Natural killer cell treated with Interleukin-12 subunit alpha and Interleukin-12 subunit beta and Interleukin-15 and Interleukin-18, amount 100 ng/mL, for 72 hours (primary cell): Measurements from ENCODE around the gene DMKN. TPM values are rescaled to one million over a fixed set of nuclear protein-coding genes. Genes with fewer than 3 reads are reported as not detected.

Experiments used
- ATAC-seq, 2 donors: fragments of 150-1000 bp; cut with Tn5 transposase in 1 of 2; sonication (Bioruptor Pico), chemical (Tn5 transposase) in 1 of 2; 2 replicates each; pipeline ENCODE4 v1.10.0; 2021
- DNase-seq: peaks from one replicate; pipeline ENCODE4 v3.0.0; 2022; ENCODE audit warnings: low spot score
- H3K27ac Mint-ChIP-seq, 2 donors: 1 replicate in 1 of 2; 2 replicates in 1 of 2; pipeline ENCODE4 v1.8.0; 2022; ENCODE audit warnings: mixed read lengths in 2 of 2, mild to moderate bottlenecking in 1 of 2, moderate library complexity in 1 of 2
- H3K27me3 Mint-ChIP-seq, 2 donors: 1 replicate in 1 of 2; 2 replicates in 1 of 2; pipeline ENCODE4 v1.8.0; 2022; ENCODE audit warnings: mixed read lengths in 2 of 2
- H3K36me3 Mint-ChIP-seq: one replicate; pipeline ENCODE4 v1.8.0; 2022; ENCODE audit warnings: mixed read lengths
- H3K4me1 Mint-ChIP-seq, 2 donors: 1 replicate in 1 of 2; 2 replicates in 1 of 2; pipeline ENCODE4 v1.8.0; 2022; ENCODE audit warnings: low read depth in 2 of 2, mixed read lengths in 2 of 2, mild to moderate bottlenecking in 1 of 2
- H3K4me3 Mint-ChIP-seq: one replicate; pipeline ENCODE4 v1.8.0; 2022; ENCODE audit warnings: mixed read lengths
- H3K9me3 Mint-ChIP-seq: 2 replicates; pipeline ENCODE4 v1.8.0; 2022; ENCODE audit warnings: mixed read lengths
- total RNA-seq, 2 donors: library from RNA; stranded (reverse); gene quantifications; one replicate each; pipeline ENCODE4 v1.2.3, GENCODE V29; 2022

Gene DMKN
- total RNA-seq, 2 donors from 2014 or later, result 1.8 TPM; not detected in 1

DNA sequence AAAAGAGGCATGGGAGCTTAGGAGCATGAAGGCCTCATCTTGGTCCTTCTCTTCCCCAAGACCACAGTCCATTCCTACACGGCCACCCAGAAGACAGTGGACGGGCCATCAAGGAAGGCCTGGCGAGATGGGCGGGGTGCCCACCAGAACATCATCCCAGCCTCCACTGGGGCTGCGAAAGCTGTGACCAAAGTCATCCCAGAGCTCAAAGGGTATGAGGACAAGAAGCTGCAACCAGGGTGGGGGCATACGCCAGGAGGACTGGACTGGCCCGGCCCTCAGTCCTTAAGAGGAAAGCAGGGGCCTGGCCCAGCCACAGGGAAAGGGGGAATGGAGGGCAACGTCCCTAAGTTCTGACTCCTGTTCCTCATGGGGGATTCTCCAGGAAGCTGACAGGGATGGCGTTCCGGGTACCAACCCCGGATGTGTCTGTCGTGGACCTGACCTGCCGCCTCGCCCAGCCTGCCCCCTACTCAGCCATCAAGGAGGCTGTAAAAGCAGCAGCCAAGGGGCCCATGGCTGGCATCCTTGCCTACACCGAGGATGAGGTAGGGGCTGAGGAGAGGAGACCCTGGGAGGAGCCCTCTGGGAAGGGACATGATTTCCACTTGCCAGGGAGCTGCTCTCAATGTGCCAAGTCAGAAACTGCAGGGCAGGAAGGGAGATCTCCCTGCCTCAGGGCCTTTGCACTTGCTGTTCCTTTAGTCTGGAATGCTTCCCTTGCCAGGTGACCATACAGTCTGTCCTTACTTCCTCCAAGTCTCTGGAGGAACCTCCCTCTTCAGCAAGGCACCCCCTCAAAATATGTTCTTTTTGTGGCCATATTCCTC is 30.0 kb upstream of the DMKN start:
- no peak for ATAC-seq
- Mint-ChIP-seq H3K4me3 (no peak overlapping the region), H3K4me1 (peaks cover 20 to 23% of the 10 kb centered on the region in 2 donors), H3K27ac (no peak overlapping the region), H3K9me3 (no peaks in the 10 kb centered on the region), H3K27me3 (no peaks in the 10 kb centered on the region), H3K36me3 (no peaks in the 10 kb centered on the region)
- no peak for DNase-seq

- H3K27me3 Mint-ChIP-seq, result no peaks in the 10 kb centered on the region
- no peak overlapping the region for H3K4me3 Mint-ChIP-seq
- no peaks in the 10 kb centered on the region for H3K9me3 Mint-ChIP-seq
Measured at GRCh38 chr19:35542209-35542608, 28.8 kb upstream of the DMKN start.

GRCh38 chr19:35540356-35540927 is 27.0 kb upstream of the DMKN start:
- Mint-ChIP-seq H3K27me3 (no peaks in the 10 kb centered on the region), H3K36me3 (no peaks in the 10 kb centered on the region), H3K4me1 (peaks cover 12 to 19% of the 10 kb centered on the region in 2 donors), H3K27ac (no peak overlapping the region), H3K4me3 (no peak overlapping the region), H3K9me3 (no peaks in the 10 kb centered on the region)
- DNase-seq (no peak), ATAC-seq (no peak)

More at GRCh38 chr19:35542209-35542608, 28.8 kb upstream of the DMKN start:
- H3K4me1 Mint-ChIP-seq, result peaks cover 20 to 22% of the 10 kb centered on the region in 2 donors
- H3K36me3 Mint-ChIP-seq, result no peaks in the 10 kb centered on the region
- no peak overlapping the region for H3K27ac Mint-ChIP-seq
- ATAC-seq (no peak), DNase-seq (no peak)

DNA sequence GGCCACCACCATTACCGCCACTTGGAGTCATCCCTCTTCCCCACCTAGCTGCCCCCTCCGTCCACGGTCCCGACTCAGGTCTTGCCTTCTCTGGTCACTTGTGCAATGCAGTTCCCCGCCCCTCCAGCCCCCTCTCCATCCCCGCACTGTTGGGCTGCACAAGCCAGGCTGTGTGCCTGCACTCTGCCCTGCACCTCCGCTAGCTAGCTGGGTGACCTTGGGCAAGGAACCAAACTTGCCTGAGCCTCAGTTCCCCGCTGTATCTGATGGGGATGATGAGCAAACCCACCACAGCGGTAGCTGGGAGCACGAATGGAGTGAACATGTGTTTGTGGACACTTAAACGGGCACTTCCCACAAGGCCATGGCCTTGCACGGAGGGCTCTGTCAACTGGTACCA is 26.4 kb upstream of the DMKN start:
- DNase-seq, result no peak
- H3K9me3 Mint-ChIP-seq, result no peaks in the 10 kb centered on the region
- ATAC-seq, result no peak
- H3K27me3 Mint-ChIP-seq, result no peaks in the 10 kb centered on the region
- no peak overlapping the region for H3K27ac Mint-ChIP-seq
- H3K4me3 Mint-ChIP-seq, result no peak overlapping the region
- H3K4me1 Mint-ChIP-seq, result peaks cover 11 to 18% of the 10 kb centered on the region in 2 donors
- no peaks in the 10 kb centered on the region for H3K36me3 Mint-ChIP-seq

DNA sequence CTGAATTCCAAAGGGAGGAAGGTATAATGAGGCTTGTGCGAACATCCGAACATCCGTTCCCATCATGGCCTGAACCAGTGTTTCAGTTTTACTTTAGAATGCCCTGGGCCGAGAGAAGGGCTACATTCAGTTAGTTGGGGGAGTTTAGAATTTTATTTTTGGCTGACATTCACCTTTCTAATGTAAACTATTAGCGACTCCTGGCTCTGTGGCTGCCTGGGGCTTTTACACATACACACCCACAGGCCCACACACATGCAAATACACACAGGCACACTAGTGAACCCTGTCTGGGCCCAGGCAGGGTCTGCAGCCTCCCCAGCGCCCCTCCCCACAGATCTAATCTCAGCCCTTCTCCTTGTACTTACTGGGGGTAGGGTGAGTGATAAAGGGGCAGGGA is 25.9 kb upstream of the DMKN start:
- no peak for ATAC-seq
- H3K4me3 Mint-ChIP-seq, result no peak overlapping the region
- DNase-seq, result no peak
- H3K27me3 Mint-ChIP-seq, result no peaks in the 10 kb centered on the region
- peaks cover 5 to 12% of the 10 kb centered on the region in 2 donors for H3K4me1 Mint-ChIP-seq
- no peaks in the 10 kb centered on the region for H3K36me3 Mint-ChIP-seq
- H3K9me3 Mint-ChIP-seq, result no peaks in the 10 kb centered on the region
- no peak overlapping the region for H3K27ac Mint-ChIP-seq

- H3K4me3 Mint-ChIP-seq, result no peak overlapping the region
- H3K27me3 Mint-ChIP-seq, result peaks cover 11 to 17% of the 10 kb centered on the region in 2 donors
- DNase-seq (no peak), ATAC-seq (no peak)
- no peaks in the 10 kb centered on the region for H3K9me3 Mint-ChIP-seq
- no peaks in the 10 kb centered on the region for H3K36me3 Mint-ChIP-seq
- no peak overlapping the region for H3K27ac Mint-ChIP-seq
- H3K4me1 Mint-ChIP-seq, result peaks cover 13 to 18% of the 10 kb centered on the region in 2 donors
Measured at GRCh38 chr19:35534803-35535480, 21.5 kb upstream of the DMKN start.

GRCh38 chr19:35533822-35534392 is 20.5 kb upstream of the DMKN start:
- ATAC-seq (peak; percentile 64 to 75), DNase-seq (no peak)
- Mint-ChIP-seq H3K27me3 (peaks cover 13 to 21% of the 10 kb centered on the region in 2 donors), H3K4me1 (peaks cover 13 to 18% of the 10 kb centered on the region in 2 donors), H3K4me3 (peak overlapping the region; percentile 27), H3K9me3 (no peaks in the 10 kb centered on the region), H3K36me3 (no peaks in the 10 kb centered on the region), H3K27ac (no peak overlapping the region)

DNA sequence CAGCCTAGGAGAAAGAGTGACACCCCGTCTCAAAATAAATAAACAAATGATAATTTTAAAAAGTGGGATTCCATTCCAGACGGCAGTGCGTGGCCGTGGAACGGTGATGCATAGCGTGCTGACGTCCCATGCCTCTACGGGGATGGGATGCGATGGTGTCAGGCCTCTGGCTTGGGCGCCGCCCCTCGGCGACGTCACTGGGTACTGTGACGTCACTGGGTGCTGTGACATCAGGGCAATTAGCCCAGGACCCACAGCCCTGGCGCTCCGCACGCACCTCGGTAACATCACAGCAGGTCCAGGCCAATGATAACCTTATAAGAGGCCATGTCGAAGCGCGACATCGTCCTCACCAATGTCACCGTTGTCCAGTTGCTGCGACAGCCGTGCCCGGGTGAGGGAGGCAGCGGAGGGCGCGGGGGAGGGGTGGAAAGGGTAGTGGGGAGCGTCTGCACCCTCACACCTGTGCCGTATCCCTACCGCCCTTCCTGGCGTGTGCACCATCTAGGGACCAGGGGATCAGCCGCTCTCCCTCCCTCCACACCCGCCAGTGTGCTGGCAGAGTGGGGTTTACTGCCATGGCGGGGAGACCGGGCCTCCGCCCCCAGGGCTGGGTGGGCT is 19.9 kb upstream of the DMKN start, which contains the start of gene GAPDHS:
Gene GAPDHS (plus strand): TSS at position 256 of the 621 bp plus-strand sequence. CDS start 72 bp downstream, at position 328.
- peaks cover 13 to 18% of the 10 kb centered on the region in 2 donors for H3K4me1 Mint-ChIP-seq
- peaks cover 18 to 27% of the 10 kb centered on the region in 2 donors for H3K27me3 Mint-ChIP-seq
- H3K4me3 Mint-ChIP-seq, result peak within 1 kb of the TSS; percentile 27
- ATAC-seq (peak in 1 of 2 donors; percentile 13), DNase-seq (no peak)
- no peaks in the 10 kb centered on the region for H3K36me3 Mint-ChIP-seq
- H3K9me3 Mint-ChIP-seq, result no peaks in the 10 kb centered on the region
- no peak within 1 kb of the TSS for H3K27ac Mint-ChIP-seq

DNA sequence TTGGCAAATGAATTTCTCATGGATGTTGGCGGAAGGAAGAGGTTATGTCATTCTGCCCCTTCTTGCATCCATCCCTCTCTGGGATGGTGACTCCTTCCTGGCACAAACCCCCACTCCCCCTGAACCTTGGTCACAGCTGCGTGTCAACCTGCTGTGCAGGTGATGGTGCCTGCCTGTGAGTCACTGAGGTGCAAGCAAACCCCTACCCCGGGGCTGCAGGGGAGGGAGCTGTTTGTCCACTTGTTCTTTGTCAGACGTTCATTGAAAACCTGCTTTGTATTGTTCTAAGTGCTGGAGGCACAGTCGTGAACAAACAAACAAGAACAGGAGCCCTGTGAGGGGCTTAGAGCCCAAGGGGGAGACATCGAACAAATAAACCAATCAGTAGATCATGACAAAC is 17.8 kb upstream of the DMKN start:
- Mint-ChIP-seq H3K4me3 (no peak overlapping the region), H3K9me3 (no peaks in the 10 kb centered on the region), H3K27me3 (peaks cover 26 to 27% of the 10 kb centered on the region in 2 donors), H3K4me1 (peaks cover 8 to 12% of the 10 kb centered on the region in 2 donors), H3K36me3 (no peaks in the 10 kb centered on the region), H3K27ac (no peak overlapping the region)
- ATAC-seq (no peak), DNase-seq (no peak)

DNA sequence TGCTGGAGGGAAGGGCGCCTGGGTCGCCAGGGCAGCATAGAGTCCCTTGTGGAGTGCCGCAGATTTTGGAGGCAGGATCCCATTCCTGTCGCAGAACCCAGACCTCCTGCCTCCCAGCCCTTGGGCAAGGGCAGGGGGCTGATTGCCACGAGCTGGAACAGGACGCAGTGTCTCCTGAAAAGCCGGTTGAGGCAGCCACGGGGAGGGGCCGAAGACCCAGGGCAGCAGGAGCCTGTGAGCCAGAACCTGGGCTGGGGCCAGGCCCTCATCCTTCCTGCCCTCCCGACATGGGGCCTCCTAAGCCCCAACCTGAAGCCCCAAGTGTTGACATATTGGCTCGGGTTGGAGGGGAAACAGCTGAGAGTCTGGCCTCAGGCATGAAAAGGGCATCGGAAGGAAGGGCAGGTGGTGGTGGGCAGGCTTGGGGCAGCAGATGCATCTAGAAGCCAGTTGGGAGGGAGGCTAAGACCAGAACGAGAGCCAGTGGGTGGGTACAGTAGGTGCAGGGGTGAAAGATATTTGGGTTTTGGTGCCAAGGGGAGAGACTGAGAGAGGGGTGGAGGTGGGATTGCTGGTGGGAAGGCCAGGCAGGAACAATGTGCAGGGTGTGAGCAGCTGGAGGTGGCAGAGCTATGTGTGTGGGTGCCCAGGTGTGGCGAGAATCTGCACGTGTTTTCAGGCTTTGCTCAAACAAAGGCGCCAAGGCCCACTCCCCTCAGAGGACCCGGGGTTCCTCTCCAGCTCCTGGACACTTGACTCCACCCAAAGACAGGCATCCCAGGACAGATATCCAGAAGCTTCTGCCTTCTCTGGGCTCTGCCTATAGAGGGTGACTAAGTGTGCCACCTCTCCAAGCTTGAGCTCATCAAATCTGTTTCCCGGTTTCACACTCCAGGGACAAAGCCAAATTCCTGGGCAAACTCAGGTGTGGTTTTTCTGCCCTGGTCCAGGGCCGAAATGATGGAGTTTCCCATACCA is 16.1 kb upstream of the DMKN start:
- peaks cover 26 to 27% of the 10 kb centered on the region in 2 donors for H3K27me3 Mint-ChIP-seq
- H3K36me3 Mint-ChIP-seq, result no peaks in the 10 kb centered on the region
- H3K27ac Mint-ChIP-seq, result no peak overlapping the region
- ATAC-seq, result peak in 1 of 2 donors; percentile 17
- no peaks in the 10 kb centered on the region for H3K9me3 Mint-ChIP-seq
- DNase-seq, result no peak
- H3K4me3 Mint-ChIP-seq, result no peak overlapping the region
- peaks cover 8 to 11% of the 10 kb centered on the region in 2 donors for H3K4me1 Mint-ChIP-seq

DNA sequence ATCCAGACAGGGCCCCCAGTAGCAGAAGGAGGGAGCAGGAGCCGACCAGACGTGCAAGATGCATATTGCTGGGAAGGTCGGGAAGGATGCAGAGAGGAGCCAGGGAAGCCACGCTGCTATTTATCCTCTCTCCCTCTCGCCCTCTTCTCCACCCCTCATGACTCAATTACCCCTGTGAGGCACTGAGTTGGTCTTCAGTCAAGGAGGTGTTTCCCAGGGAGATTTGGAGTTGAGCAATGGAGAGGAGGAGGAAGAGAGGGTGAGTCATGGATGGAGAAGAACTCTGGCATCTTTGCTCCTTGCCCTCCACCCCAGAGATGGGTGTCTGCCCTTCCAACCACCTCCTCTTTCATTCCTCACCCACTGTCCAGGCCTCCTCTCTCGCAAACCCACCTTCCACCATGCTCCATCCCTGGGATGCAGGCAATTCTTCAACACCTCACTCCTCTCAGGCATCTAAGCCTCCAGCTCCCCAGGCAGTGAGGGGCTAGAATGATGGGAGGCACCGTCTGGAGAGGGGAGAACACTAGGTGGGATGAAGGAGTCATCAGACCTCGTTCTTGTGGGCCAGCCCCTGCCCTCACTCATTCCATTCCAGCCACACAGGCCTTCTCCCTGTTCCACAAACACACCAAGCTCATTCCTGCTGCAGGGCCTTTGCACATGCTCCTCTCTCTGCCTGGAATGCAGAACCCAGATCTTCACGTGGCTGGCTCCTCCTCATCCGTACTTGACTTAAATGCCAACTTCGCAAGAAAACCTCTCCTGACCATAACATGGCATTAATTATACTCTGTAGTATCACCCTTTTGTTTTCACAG is 15.0 kb upstream of the DMKN start, which contains the start of gene SBSN:
Gene SBSN (minus strand): TSS at position 94 of the 821 bp plus-strand sequence. CDS start 30 bp downstream, at position 64.
- Mint-ChIP-seq H3K4me1 (peaks cover 7 to 8% of the 10 kb centered on the region in 2 donors), H3K36me3 (no peaks in the 10 kb centered on the region), H3K9me3 (no peaks in the 10 kb centered on the region), H3K27me3 (peaks cover 26 to 27% of the 10 kb centered on the region in 2 donors), H3K27ac (no peak within 1 kb of the TSS), H3K4me3 (no peak within 1 kb of the TSS)
- ATAC-seq (no peak), DNase-seq (no peak)

DNA sequence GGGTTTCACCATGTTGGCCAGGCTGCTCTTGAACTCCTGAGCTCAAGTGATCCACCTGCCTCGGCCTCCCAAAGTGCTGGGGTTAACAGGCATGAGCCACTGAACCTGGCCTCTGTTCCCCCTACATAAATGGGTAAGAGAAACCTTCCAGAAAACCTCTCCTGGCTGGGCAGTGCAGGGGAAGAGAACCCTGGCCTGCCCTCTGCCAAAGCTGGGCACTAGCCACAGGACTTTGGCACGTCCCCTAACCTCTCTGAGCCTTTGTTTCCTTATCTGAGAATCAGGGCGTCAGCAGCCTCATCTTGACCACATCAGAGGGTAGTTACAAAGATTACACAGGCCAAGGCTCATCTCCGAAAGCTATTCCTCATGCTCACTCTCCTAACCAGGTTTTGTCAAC is 12.4 kb upstream of the DMKN start:
- Mint-ChIP-seq H3K27me3 (peaks cover 11 to 15% of the 10 kb centered on the region in 2 donors), H3K4me3 (no peak overlapping the region), H3K4me1 (peaks cover 0 to 2% of the 10 kb centered on the region in 2 donors), H3K36me3 (no peaks in the 10 kb centered on the region), H3K9me3 (no peaks in the 10 kb centered on the region), H3K27ac (no peak overlapping the region)
- ATAC-seq, result no peak
- DNase-seq, result no peak
